Caco-2 (cell line): ENCODE results near the gene RASL10B. TPM values are rescaled to one million over a fixed set of nuclear protein-coding genes. Genes with fewer than 3 reads are reported as not detected.

Experiments used
- BruUV-seq: library from RNA; stranded (reverse); fragments of 400-500 nt; replicated peaks from 2 replicates; lab custom pipeline; 2021; lab: Mats Ljungman, UMichigan
- CTCF ChIA-PET: fragments of 300-600 bp; sonication (Branson Sonifier 250); formaldehyde crosslinking; loops from one replicate; lab custom pipeline; 2022; ENCODE audit warnings: antibody characterized with exemption; lab: Charles Lee
- POLR2A ChIA-PET: fragments of 300-600 bp; sonication (Branson Sonifier 250); formaldehyde crosslinking; loops from one replicate; lab custom pipeline; 2022; ENCODE audit warnings: antibody characterized with exemption; lab: Charles Lee
- DNase-seq, 2 experiments: peaks; one replicate each; pipeline versions ENCODE4 v3.0.0 to v3.0.0-alpha.2; 2020 to 2022
- H3K27me3 ChIP-seq: replicated peaks from 2 replicates; pipeline ENCODE4 v1.6.0; 2011; ENCODE audit warnings: low read length; ENCODE audit not compliant: control insufficient read depth, insufficient read depth
- H3K36me3 ChIP-seq: 2 replicates; pipeline ENCODE4 v1.5.1; 2011; ENCODE audit warnings: low read length; ENCODE audit not compliant: control insufficient read depth, insufficient read depth
- H3K4me1 ChIP-seq: fragments of 250-450 bp; sonication (Bioruptor Pico); 2 replicates; pipeline ENCODE4 v1.5.1; 2020; ENCODE audit warnings: mild to moderate bottlenecking
- H3K4me3 ChIP-seq: 2 replicates; pipeline ENCODE4 v1.5.1; 2011; ENCODE audit warnings: low read depth, mild to moderate bottlenecking, control low read depth, low read length
- H3K9me3 ChIP-seq: fragments of 250-450 bp; sonication (Bioruptor Pico); 2 replicates; pipeline ENCODE4 v1.5.1; 2020; ENCODE audit warnings: mild to moderate bottlenecking, moderate library complexity
- H3K27ac Mint-ChIP-seq: one replicate; pipeline ENCODE4 v1.8.0; 2022; ENCODE audit warnings: mixed read lengths; ENCODE audit not compliant: unreplicated experiment
- H3K27me3 Mint-ChIP-seq: one replicate; pipeline ENCODE4 v1.8.0; 2022; ENCODE audit warnings: mixed read lengths; ENCODE audit not compliant: insufficient read depth, unreplicated experiment
- H3K36me3 Mint-ChIP-seq: one replicate; pipeline ENCODE4 v1.8.0; 2022; ENCODE audit warnings: mild to moderate bottlenecking, mixed read lengths; ENCODE audit not compliant: insufficient read depth, unreplicated experiment
- H3K4me1 Mint-ChIP-seq: one replicate; pipeline ENCODE4 v1.8.0; 2022; ENCODE audit warnings: low read depth, mixed read lengths; ENCODE audit not compliant: unreplicated experiment
- H3K4me3 Mint-ChIP-seq: one replicate; pipeline ENCODE4 v1.8.0; 2022; ENCODE audit warnings: mild to moderate bottlenecking, moderate library complexity, mixed read lengths; ENCODE audit not compliant: unreplicated experiment
- H3K9me3 Mint-ChIP-seq: one replicate; pipeline ENCODE4 v1.8.0; 2022; ENCODE audit warnings: mixed read lengths; ENCODE audit not compliant: unreplicated experiment
- intact Hi-C: fragments of 100-400 bp; cut with micrococcal nuclease; formaldehyde crosslinking; loops from one replicate; pipeline ENCODE4 v1.10.0; 2022; ENCODE audit not compliant: unreplicated experiment
- total RNA-seq: library from RNA; stranded (reverse); gene quantifications from 2 replicates; pipeline ENCODE4 v1.2.3, GENCODE V29; 2022
- TF ChIP-seq, protein P1 (sequence below), 2 experiments: fragments of 200-600 bp in 1 of 2; IDR thresholded peaks; 1 replicate in 1 of 2; 2 replicates in 1 of 2; pipeline versions ENCODE4 v1.5.1 to v1.8.0; 2011 to 2022; ENCODE audit warnings: antibody characterized with exemption in 1 of 2, control low read depth in 1 of 2, inconsistent platforms in 1 of 2, low read depth in 1 of 2, low read length in 1 of 2, mild to moderate bottlenecking in 1 of 2, moderate library complexity in 1 of 2; ENCODE audit not compliant: insufficient read depth in 1 of 2, severe bottlenecking in 1 of 2, unreplicated experiment in 1 of 2

Gene RASL10B
- total RNA-seq, 1 experiment from 2014 or later = 13.3 TPM

DNA sequence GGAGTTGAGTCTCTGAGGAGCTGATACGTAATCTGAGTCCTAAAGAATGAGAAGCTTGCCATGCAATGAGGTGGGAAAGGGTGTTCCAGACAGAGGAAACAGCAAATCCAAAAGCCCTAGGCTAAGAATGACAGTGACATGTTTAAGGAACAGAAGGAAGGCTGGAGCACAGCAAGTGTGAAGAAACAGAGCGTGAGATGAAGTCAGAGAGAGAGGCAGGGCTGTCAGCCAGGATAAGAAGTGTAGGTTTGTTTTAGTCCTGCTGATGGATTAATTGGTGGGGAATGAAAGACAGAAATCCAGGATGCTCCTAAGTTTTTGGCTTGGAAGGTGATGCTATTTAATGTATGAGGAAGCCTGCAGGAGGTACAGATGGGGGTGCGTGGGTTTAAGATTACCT, 49.5 kb downstream of the RASL10B start:
- ChIA-PET POLR2A (interaction anchor here (0.6 kb wide), 1 partner anchor 228 kb away, joined by 3 read pairs; no protein-coding TSS in a partner anchor), CTCF (interaction anchor here (1.0 kb wide), 2 partner anchors 12 to 17 kb away, joined by 3 to 4 read pairs; no protein-coding TSS in a partner anchor)
- Mint-ChIP-seq H3K27me3 (peaks cover 6% of the 10 kb centered on the region), H3K4me3 (no peak overlapping the region), H3K36me3 (no peaks in the 10 kb centered on the region), H3K4me1 (peaks cover 7% of the 10 kb centered on the region), H3K27ac (no peak overlapping the region), H3K9me3 (no peaks in the 10 kb centered on the region)
- no TSS peak for BruUV-seq
- no peak for DNase-seq
- Histone ChIP-seq H3K9me3 (no peaks in the 10 kb centered on the region), H3K4me3 (no peak overlapping the region), H3K36me3 (no peaks in the 10 kb centered on the region), H3K4me1 (no peaks in the 10 kb centered on the region), H3K27me3 (no peaks in the 10 kb centered on the region)
- TF ChIP-seq, protein P1, sequence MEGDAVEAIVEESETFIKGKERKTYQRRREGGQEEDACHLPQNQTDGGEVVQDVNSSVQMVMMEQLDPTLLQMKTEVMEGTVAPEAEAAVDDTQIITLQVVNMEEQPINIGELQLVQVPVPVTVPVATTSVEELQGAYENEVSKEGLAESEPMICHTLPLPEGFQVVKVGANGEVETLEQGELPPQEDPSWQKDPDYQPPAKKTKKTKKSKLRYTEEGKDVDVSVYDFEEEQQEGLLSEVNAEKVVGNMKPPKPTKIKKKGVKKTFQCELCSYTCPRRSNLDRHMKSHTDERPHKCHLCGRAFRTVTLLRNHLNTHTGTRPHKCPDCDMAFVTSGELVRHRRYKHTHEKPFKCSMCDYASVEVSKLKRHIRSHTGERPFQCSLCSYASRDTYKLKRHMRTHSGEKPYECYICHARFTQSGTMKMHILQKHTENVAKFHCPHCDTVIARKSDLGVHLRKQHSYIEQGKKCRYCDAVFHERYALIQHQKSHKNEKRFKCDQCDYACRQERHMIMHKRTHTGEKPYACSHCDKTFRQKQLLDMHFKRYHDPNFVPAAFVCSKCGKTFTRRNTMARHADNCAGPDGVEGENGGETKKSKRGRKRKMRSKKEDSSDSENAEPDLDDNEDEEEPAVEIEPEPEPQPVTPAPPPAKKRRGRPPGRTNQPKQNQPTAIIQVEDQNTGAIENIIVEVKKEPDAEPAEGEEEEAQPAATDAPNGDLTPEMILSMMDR (IDR thresholded peaks at IDR 0.05; ENCODE audit: insufficient read depth in 1 of 2, low read depth in 1 of 2, low read length in 1 of 2, severe bottlenecking in 1 of 2, unreplicated experiment in 1 of 2) = no peak
- intact Hi-C loops = no loop called here

DNA sequence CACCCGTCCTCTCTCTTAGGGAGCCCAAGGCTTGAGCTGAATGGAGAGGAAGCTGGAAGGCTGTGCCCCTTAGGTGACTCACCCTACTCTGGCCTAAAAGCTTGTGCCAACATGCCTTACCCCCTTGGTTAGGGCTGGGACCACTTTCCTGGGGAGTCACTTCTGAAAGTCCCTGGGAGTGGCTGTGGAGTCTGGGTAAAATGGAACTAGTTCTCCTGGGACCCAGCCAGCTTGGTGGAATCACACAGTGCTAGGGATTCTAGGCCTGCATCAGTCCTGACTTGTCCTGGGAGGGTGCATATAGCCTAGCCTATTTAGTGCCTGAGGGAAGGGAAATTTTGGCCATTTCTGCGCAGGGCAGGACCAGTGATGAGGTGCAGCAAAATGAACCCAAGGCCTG, 53.5 kb downstream of the RASL10B start:
- H3K4me1 Mint-ChIP-seq = peaks cover 15% of the 10 kb centered on the region
- H3K4me3 Mint-ChIP-seq = no peak overlapping the region
- BruUV-seq = no TSS peak
- Histone ChIP-seq H3K4me3 (no peak overlapping the region), H3K27me3 (no peaks in the 10 kb centered on the region), H3K36me3 (no peaks in the 10 kb centered on the region), H3K9me3 (no peaks in the 10 kb centered on the region), H3K4me1 (no peaks in the 10 kb centered on the region)
- ChIA-PET POLR2A (interaction anchor here (0.6 kb wide), 1 partner anchor 12 kb away, joined by 3 read pairs; no protein-coding TSS in a partner anchor), CTCF (interaction anchor here (1.5 kb wide), 1 partner anchor 21 kb away, joined by 8 read pairs; no protein-coding TSS in a partner anchor)
- peaks cover 5% of the 10 kb centered on the region for H3K27me3 Mint-ChIP-seq
- DNase-seq = no peak
- TF ChIP-seq, protein P1 (IDR thresholded peaks at IDR 0.05; ENCODE audit: insufficient read depth in 1 of 2, low read depth in 1 of 2, low read length in 1 of 2, severe bottlenecking in 1 of 2, unreplicated experiment in 1 of 2) = no peak
- no peak overlapping the region for H3K27ac Mint-ChIP-seq
- intact Hi-C loops = no loop called here
- no peaks in the 10 kb centered on the region for H3K36me3 Mint-ChIP-seq
- H3K9me3 Mint-ChIP-seq = no peaks in the 10 kb centered on the region

DNA sequence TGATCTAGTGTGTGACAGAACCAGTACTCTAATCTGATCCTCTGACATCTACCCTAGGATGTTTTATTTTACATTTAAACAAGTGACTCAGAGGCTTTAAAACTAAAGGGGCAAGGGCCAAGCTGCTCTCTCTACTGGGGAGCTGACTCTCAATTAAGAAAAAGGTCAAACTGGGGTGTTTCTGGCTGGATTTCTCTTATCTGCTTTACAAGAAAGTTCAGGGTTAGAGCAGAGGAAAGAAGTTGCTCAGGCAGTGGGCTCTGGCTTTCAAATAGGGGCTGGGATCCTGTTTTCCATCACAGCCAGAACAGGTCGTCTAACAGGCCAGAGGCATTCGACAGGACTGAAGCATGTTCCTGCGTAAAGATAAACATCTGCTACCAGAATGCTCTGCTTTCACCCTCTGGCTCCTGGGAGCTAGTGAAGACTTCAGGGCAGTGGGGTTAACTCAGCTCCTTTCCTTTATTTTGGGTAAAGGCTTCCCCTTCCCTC, 55.5 kb downstream of the RASL10B start:
- Mint-ChIP-seq H3K9me3 (no peaks in the 10 kb centered on the region), H3K27me3 (peaks cover 9% of the 10 kb centered on the region), H3K4me3 (no peak overlapping the region), H3K4me1 (peaks cover 15% of the 10 kb centered on the region), H3K36me3 (no peaks in the 10 kb centered on the region), H3K27ac (peak overlapping the region; percentile 7)
- Histone ChIP-seq H3K4me1 (no peaks in the 10 kb centered on the region), H3K4me3 (no peak overlapping the region), H3K36me3 (no peaks in the 10 kb centered on the region), H3K9me3 (no peaks in the 10 kb centered on the region), H3K27me3 (no peaks in the 10 kb centered on the region)
- intact Hi-C loops = no loop called here
- TF ChIP-seq, protein P1 (IDR thresholded peaks at IDR 0.05; ENCODE audit: insufficient read depth in 1 of 2, low read depth in 1 of 2, low read length in 1 of 2, severe bottlenecking in 1 of 2, unreplicated experiment in 1 of 2) = no peak
- POLR2A ChIA-PET = no interaction called here
- no TSS peak for BruUV-seq
- CTCF ChIA-PET = interaction anchor here (0.6 kb wide), 1 partner anchor 23 kb away, joined by 3 read pairs; no protein-coding TSS in a partner anchor
- no peak for DNase-seq
